ENCODE data around the gene FOXE3. TPM values are rescaled to one million over a fixed set of nuclear protein-coding genes. Genes with fewer than 3 reads are reported as not detected.

Gene FOXE3
- total RNA-seq, 1 donor from 2014 or later = not detected

DNA sequence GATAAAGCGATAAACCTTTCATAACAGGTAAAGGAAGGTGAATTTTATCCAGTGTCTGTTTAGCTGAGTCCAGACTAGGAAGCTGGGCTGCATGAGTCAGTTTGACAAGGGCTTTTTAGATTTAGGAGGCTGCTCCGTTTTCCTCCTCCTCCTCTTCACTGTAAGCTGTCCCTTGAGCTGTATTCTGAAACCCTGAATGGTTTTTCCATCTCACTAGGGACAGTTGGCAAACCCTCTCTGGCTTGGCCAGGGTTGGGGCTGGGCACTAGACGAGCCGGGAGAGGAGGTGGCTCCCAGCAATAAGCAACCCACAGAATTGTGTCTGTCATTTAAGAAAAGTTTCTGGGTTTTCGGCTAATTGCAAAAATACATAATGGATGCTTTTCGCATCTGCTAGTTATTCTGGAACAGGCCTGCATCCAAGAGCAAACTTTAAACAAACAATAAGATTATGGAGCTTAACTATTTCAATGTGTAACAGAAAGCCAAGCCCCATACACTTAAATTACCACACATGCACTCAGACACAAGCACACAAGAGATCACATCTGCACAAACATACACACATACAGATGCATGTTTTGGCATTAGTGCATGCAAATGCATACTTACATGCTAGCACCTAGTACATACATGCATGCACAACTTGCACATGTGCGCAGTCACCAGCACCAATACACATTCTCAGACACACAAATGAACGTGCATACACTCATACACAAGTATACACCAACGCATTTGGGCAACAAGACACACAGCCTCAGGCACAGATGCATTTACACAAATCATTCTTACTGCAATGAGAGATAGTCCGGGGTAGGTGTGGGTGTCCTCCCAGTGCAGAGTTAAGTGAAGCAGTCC lies 27.8 kb upstream of the FOXE3 start:
- Mint-ChIP-seq H3K27me3 (ENCODE audit: unreplicated experiment) (peaks cover 5% of the 10 kb centered on the region), H3K9me3 (ENCODE audit: unreplicated experiment) (no peaks in the 10 kb centered on the region), H3K36me3 (ENCODE audit: low read depth, unreplicated experiment) (peaks cover 4% of the 10 kb centered on the region), H3K27ac (ENCODE audit: unreplicated experiment) (no peak overlapping the region), H3K4me3 (ENCODE audit: unreplicated experiment) (no peak overlapping the region), H3K4me1 (ENCODE audit: unreplicated experiment) (peaks cover 3% of the 10 kb centered on the region)
- TF ChIP-seq, protein P1, sequence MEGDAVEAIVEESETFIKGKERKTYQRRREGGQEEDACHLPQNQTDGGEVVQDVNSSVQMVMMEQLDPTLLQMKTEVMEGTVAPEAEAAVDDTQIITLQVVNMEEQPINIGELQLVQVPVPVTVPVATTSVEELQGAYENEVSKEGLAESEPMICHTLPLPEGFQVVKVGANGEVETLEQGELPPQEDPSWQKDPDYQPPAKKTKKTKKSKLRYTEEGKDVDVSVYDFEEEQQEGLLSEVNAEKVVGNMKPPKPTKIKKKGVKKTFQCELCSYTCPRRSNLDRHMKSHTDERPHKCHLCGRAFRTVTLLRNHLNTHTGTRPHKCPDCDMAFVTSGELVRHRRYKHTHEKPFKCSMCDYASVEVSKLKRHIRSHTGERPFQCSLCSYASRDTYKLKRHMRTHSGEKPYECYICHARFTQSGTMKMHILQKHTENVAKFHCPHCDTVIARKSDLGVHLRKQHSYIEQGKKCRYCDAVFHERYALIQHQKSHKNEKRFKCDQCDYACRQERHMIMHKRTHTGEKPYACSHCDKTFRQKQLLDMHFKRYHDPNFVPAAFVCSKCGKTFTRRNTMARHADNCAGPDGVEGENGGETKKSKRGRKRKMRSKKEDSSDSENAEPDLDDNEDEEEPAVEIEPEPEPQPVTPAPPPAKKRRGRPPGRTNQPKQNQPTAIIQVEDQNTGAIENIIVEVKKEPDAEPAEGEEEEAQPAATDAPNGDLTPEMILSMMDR (IDR thresholded peaks at IDR 0.05; ENCODE audit: unreplicated experiment) = no peak
- no peak for DNase-seq (ENCODE audit: low spot score)

DNA sequence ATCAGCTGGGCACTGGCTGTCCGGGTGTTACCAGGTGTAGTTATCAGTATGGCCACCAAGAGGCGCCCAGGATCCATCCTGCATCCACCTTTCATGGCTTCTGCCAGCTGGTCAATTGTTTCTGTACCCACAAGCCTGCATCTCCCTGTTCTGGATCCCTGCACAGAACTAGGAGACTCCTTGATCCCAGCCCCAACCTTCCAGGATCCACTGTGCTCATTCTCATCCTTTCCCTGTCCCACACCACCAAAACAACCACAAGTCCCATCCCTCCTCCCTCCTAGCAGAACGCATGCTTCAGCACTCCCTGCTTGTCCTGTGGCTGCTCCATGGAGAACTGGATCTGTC lies 27.2 kb upstream of the FOXE3 start:
- H3K4me3 Mint-ChIP-seq (ENCODE audit: unreplicated experiment) = no peak overlapping the region
- H3K4me1 Mint-ChIP-seq (ENCODE audit: unreplicated experiment) = peaks cover 3% of the 10 kb centered on the region

DNA sequence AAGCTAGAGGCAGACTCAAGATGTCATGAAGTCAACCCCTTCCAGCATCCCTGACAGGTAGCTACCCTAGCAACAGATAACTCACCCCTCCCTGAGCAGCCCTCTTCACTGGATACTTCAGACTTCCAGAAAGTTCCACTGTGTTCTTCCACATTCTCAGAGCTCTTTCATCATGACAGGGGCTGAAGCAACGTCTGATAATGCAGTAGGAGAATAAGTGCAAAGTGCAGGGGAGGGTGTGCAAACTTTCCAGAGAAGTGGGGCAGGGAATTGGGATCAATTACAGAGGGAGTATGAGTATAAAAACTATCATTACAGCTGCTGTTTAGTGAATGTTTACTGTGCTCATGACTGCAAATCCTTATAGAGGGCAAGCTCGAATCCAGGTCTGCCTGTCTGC lies 26.4 kb upstream of the FOXE3 start:
- H3K27me3 Mint-ChIP-seq (ENCODE audit: unreplicated experiment) = peaks cover 5% of the 10 kb centered on the region
- H3K4me3 Mint-ChIP-seq (ENCODE audit: unreplicated experiment) = no peak overlapping the region
- H3K9me3 Mint-ChIP-seq (ENCODE audit: unreplicated experiment) = no peaks in the 10 kb centered on the region
- DNase-seq (ENCODE audit: low spot score) = no peak
- H3K27ac Mint-ChIP-seq (ENCODE audit: unreplicated experiment) = no peak overlapping the region
- TF ChIP-seq, protein P1 (IDR thresholded peaks at IDR 0.05; ENCODE audit: unreplicated experiment) = no peak
- peaks cover 4% of the 10 kb centered on the region for H3K36me3 Mint-ChIP-seq (ENCODE audit: low read depth, unreplicated experiment)
- peaks cover 3% of the 10 kb centered on the region for H3K4me1 Mint-ChIP-seq (ENCODE audit: unreplicated experiment)

More for the DNA sequence above, 27.2 kb upstream of the FOXE3 start:
- peaks cover 5% of the 10 kb centered on the region for H3K27me3 Mint-ChIP-seq (ENCODE audit: unreplicated experiment)
- peak; percentile 82 for DNase-seq (ENCODE audit: low spot score)
- no peak overlapping the region for H3K27ac Mint-ChIP-seq (ENCODE audit: unreplicated experiment)
- H3K36me3 Mint-ChIP-seq (ENCODE audit: low read depth, unreplicated experiment) = peaks cover 4% of the 10 kb centered on the region
- TF ChIP-seq, protein P1 (IDR thresholded peaks at IDR 0.05; ENCODE audit: unreplicated experiment) = peak; percentile 71
- H3K9me3 Mint-ChIP-seq (ENCODE audit: unreplicated experiment) = no peaks in the 10 kb centered on the region

DNA sequence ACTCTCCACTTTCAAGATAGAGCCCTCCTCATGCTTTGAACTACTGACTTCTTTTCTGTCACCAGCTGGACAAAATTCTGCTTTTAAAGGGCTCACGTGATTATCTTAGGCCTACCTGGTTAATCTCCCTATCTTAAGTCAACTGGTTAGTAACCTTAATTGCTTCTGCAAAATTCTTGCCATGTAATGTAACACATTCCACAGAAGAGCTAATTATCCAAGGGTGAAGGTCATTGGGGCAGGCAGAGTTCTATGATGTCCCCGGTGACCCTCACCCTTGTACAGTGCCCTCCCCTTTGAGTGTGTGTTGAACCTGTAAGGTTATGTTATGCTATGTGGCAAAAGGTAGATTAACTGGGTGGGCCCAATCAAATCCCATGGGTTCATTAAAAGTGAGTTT lies 25.2 kb upstream of the FOXE3 start:
- peaks cover 4% of the 10 kb centered on the region for H3K36me3 Mint-ChIP-seq (ENCODE audit: low read depth, unreplicated experiment)
- H3K27me3 Mint-ChIP-seq (ENCODE audit: unreplicated experiment) = peaks cover 4% of the 10 kb centered on the region

DNA sequence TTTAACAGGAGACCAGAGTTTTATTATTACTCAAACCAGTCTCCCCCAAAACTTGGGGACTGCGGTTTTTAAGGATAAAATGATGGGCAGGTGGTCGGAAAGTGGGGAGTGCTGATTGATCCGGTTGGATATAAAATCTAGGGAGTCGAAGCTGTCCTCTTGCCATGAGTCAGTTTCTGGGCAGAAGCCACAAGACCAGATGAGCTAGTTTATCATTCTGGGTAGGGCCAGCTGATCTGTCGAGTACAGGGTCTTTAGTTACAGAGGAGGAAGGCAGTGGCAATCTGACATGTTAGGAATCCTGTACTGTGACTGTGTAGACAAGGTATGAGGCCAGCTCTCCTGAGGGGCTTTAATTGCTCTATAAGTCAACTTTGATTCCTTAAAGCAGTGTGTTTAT lies 22.9 kb upstream of the FOXE3 start:
- no peak for DNase-seq (ENCODE audit: low spot score)
- peaks cover 3% of the 10 kb centered on the region for H3K4me1 Mint-ChIP-seq (ENCODE audit: unreplicated experiment)
- H3K4me3 Mint-ChIP-seq (ENCODE audit: unreplicated experiment) = no peak overlapping the region
- H3K36me3 Mint-ChIP-seq (ENCODE audit: low read depth, unreplicated experiment) = peaks cover 4% of the 10 kb centered on the region
- TF ChIP-seq, protein P1 (IDR thresholded peaks at IDR 0.05; ENCODE audit: unreplicated experiment) = no peak
- H3K27ac Mint-ChIP-seq (ENCODE audit: unreplicated experiment) = no peak overlapping the region
- H3K27me3 Mint-ChIP-seq (ENCODE audit: unreplicated experiment) = peaks cover 2% of the 10 kb centered on the region
- H3K9me3 Mint-ChIP-seq (ENCODE audit: unreplicated experiment) = no peaks in the 10 kb centered on the region

More for the DNA sequence above, 25.2 kb upstream of the FOXE3 start:
- TF ChIP-seq, protein P1 (IDR thresholded peaks at IDR 0.05; ENCODE audit: unreplicated experiment) = no peak
- H3K4me3 Mint-ChIP-seq (ENCODE audit: unreplicated experiment) = no peak overlapping the region
- H3K27ac Mint-ChIP-seq (ENCODE audit: unreplicated experiment) = no peak overlapping the region
- peaks cover 3% of the 10 kb centered on the region for H3K4me1 Mint-ChIP-seq (ENCODE audit: unreplicated experiment)
- no peaks in the 10 kb centered on the region for H3K9me3 Mint-ChIP-seq (ENCODE audit: unreplicated experiment)
- DNase-seq (ENCODE audit: low spot score) = no peak

All from endothelial cell (in vitro differentiated cells).